GM12874 (cell line): Measurements from ENCODE around the gene MUC5B.

Experiments
- CTCF ChIP-seq: IDR thresholded peaks from 2 replicates; pipeline ENCODE4 v1.5.1; 2011; ENCODE audit warnings: low read depth, mild to moderate bottlenecking, control low read depth, low read length, moderate library complexity; ENCODE audit not compliant: insufficient read depth

Gene MUC5B

GRCh38 chr11:1231396-1232020 lies 8.6 kb downstream of the MUC5B start:
- TF ChIP-seq CTCF = no peak

- no peak for TF ChIP-seq CTCF
These were observed 9.4 kb downstream of the MUC5B start for GRCh38 chr11:1232021-1232882.

GRCh38 chr11:1232883-1233321 lies 10.0 kb downstream of the MUC5B start:
- TF ChIP-seq CTCF = no peak

- no peak for TF ChIP-seq CTCF
These were observed 10.6 kb downstream of the MUC5B start for GRCh38 chr11:1233351-1234053.

GRCh38 chr11:1234054-1234720 lies 11.3 kb downstream of the MUC5B start:
- TF ChIP-seq CTCF = no peak

- no peak for TF ChIP-seq CTCF
These were observed 12.0 kb downstream of the MUC5B start for GRCh38 chr11:1234771-1235305.

GRCh38 chr11:1235306-1235900 lies 12.5 kb downstream of the MUC5B start:
- no peak for TF ChIP-seq CTCF
